ENCODE measurements around the gene GNAO1.

- TF ChIP-seq CTCF (IDR thresholded peaks at IDR 0.05; ENCODE audit: poor library complexity, severe bottlenecking): no peak
- TF ChIP-seq EP300 (conservative IDR thresholded peaks at IDR 0.05; ENCODE audit: poor library complexity, severe bottlenecking): no peak
- no peak for TF ChIP-seq POLR2AphosphoS5 (IDR thresholded peaks at IDR 0.05)
- TF ChIP-seq RAD21 (conservative IDR thresholded peaks at IDR 0.05): no peak
- no peak for TF ChIP-seq TAF1 (IDR thresholded peaks at IDR 0.05; ENCODE audit: low read depth)
- TF ChIP-seq EZH2 (IDR thresholded peaks at IDR 0.05; ENCODE audit: borderline replicate concordance, insufficient read depth, low read length, poor library complexity, severe bottlenecking): no peak
These were observed 157.1 kb downstream of the GNAO1 start for GRCh38 chr16:56348168-56349085.
